ENCODE results near the gene PIP5K1C. TPM values are rescaled to one million over a fixed set of nuclear protein-coding genes. Genes with fewer than 3 reads are reported as not detected.

PIP5K1C gene
- total and polyA plus RNA-seq, 10 of the 15 experiments (the other 5 are each of a cell fraction or from before 2014, with no cell fraction given), result 0.39 to 19.6 (median 5.3) TPM

- TF ChIP-seq ZNF687 (IDR thresholded peaks at IDR 0.05) (no peak), RUNX3 (IDR thresholded peaks at IDR 0.05; ENCODE audit: low read length) (peak; percentile 45; the same call in 1 of the 2 replicates)
These were observed 35.2 kb downstream of the PIP5K1C start (continued) for GRCh38 chr19:3664879-3665642.

DNA sequence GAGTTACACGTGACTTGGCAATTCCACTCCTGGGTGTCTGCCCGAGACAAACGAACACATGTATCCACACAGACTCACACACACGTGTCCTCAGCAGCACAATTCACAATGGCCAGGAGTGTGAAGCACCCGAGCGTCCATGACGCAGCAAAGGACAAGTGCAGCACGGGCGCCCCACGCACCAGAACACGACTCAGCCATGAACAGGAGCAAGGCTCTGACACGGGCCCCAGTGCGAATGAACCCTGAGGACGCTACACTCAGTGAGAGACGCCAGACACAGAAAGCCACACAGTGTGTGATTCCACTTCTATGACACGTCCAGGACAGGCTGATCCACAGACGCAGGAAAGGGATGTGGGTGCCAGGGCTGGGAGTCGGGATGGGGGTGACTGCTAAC is 36.4 kb downstream of the PIP5K1C start:
- peaks cover 11% of the 10 kb centered on the region for H3K4me1 ChIP-seq (ENCODE audit: control insufficient read depth, insufficient read depth, low read length)
- CTCF ChIA-PET, result interaction anchor here (3.5 to 3.8 kb wide), 2 partner anchors 35 to 39 kb away, joined by 15 to 22 read pairs; partner anchors contain the start of gene PIP5K1C
- in situ Hi-C loops (cut with MboI), result loop anchor here (5.0 to 10.0 kb wide), 2 partner anchors 38 to 541 kb away; partner anchors contain the start of gene PIP5K1C
- no peak overlapping the region for H3K27ac ChIP-seq (ENCODE audit: control insufficient read depth, insufficient read depth)
- H4K20me1 ChIP-seq (ENCODE audit: control insufficient read depth, insufficient read depth), result no peaks in the 10 kb centered on the region
- RAD21 ChIA-PET (ENCODE audit: unreplicated experiment), result no interaction called here
- no peaks in the 10 kb centered on the region for H3K79me2 ChIP-seq (ENCODE audit: control insufficient read depth, insufficient read depth, low read length)
- H3K4me3 ChIP-seq, result no peak overlapping the region
- H3K9me3 ChIP-seq (replicated peaks; ENCODE audit: control insufficient read depth, insufficient read depth, low read length), result no peaks in the 10 kb centered on the region; the same call in 2 of the 3 replicates
- no peak overlapping the region for H3K9ac ChIP-seq (ENCODE audit: control insufficient read depth, insufficient read depth, low read length)
- H3K36me3 ChIP-seq (ENCODE audit: control insufficient read depth in 2 of 2, insufficient read depth in 2 of 2, low read length in 1 of 2), result peaks cover 0 to 6% of the 10 kb centered on the region in 2 experiments; a peak in 3 of 4 replicates
- DNase-seq (ENCODE audit: low read depth, low spot score) (no peak), FAIRE-seq (no peak), ATAC-seq (no peak)
- intact Hi-C loops (cut with micrococcal nuclease; ENCODE audit: unreplicated experiment), result no loop called here
- no peak overlapping the region for H2AFZ ChIP-seq (ENCODE audit: control insufficient read depth, low read depth, low read length)
- H3K27me3 ChIP-seq (replicated peaks in 1 of 2; ENCODE audit: control insufficient read depth in 2 of 2, insufficient read depth in 2 of 2, low read length in 1 of 2), result no peaks in the 10 kb centered on the region
- no peak overlapping the region for H3K4me2 ChIP-seq (ENCODE audit: control insufficient read depth, insufficient read depth)
- BruUV-seq (replicated peaks), result no TSS peak
- SMC1A ChIA-PET (ENCODE audit: uncharacterized antibody, unreplicated experiment), result no interaction called here
- 90% methylated on average over 18 of the region's 18 CpGs for WGBS (ENCODE audit: insufficient coverage, insufficient replicate concordance, low lambda C conversion rate, missing lambda C conversion rate)
- POLR2A ChIA-PET, result no interaction called here
- no peak for TF ChIP-seq BCL11A (IDR thresholded peaks at IDR 0.05; ENCODE audit: low read depth, low read length)
- no peak for TF ChIP-seq CHD2 (IDR thresholded peaks at IDR 0.05; ENCODE audit: borderline replicate concordance, low read depth, low read length)
- no peak for TF ChIP-seq ZNF592 (IDR thresholded peaks at IDR 0.05)
- no peak for TF ChIP-seq CEBPB (IDR thresholded peaks at IDR 0.05; ENCODE audit: borderline replicate concordance in 1 of 2, low read depth in 2 of 2, low read length in 2 of 2)
- no peak for TF ChIP-seq BMI1 (IDR thresholded peaks at IDR 0.05; ENCODE audit: borderline replicate concordance)
- TF ChIP-seq RUNX3 (IDR thresholded peaks at IDR 0.05; ENCODE audit: low read length), result no peak
- no peak for TF ChIP-seq IRF4 (IDR thresholded peaks at IDR 0.05; ENCODE audit: low read depth, low read length)
- no peak for TF ChIP-seq USF1 (IDR thresholded peaks at IDR 0.05; ENCODE audit: borderline replicate concordance, extremely low read length, insufficient read depth, low read depth, low read length)
- no peak for TF ChIP-seq BRCA1 (IDR thresholded peaks at IDR 0.05; ENCODE audit: low read depth, low read length)
- TF ChIP-seq KDM1A (IDR thresholded peaks at IDR 0.05; ENCODE audit: borderline replicate concordance), result no peak
- TF ChIP-seq STAT1 (conservative IDR thresholded peaks at IDR 0.05), result no peak
